Measurements from ENCODE around the gene BSN.
"Not testable (repeated sequence)": the region's sequence is repeated elsewhere in the genome, so short reads cannot be mapped to it uniquely, and the experiment has no call there.

Gene BSN

GRCh38 chr3:49674497-49674983, 120.3 kb downstream of the BSN start:
- peak; percentile 17 for DNase-seq

- DNase-seq: no peak
Observed at GRCh38 chr3:49675912-49676311, 121.6 kb downstream of the BSN start.

- no peak for DNase-seq
Observed at GRCh38 chr3:49680493-49681231, 126.4 kb downstream of the BSN start.

- DNase-seq: no peak
Observed at GRCh38 chr3:49681232-49681522, 126.9 kb downstream of the BSN start.

- no peak for DNase-seq
Observed at GRCh38 chr3:49681543-49681942, 127.3 kb downstream of the BSN start.

- no peak for DNase-seq
Observed at GRCh38 chr3:49683162-49683561, 128.9 kb downstream of the BSN start.

GRCh38 chr3:49684453-49684852, 130.2 kb downstream of the BSN start:
- not testable (repeated sequence) for DNase-seq

- DNase-seq: not testable (repeated sequence)
Observed at GRCh38 chr3:49685103-49685502, 130.8 kb downstream of the BSN start.

GRCh38 chr3:49685846-49686245, 131.6 kb downstream of the BSN start:
- DNase-seq: not testable (repeated sequence)

GRCh38 chr3:49686346-49686745, 132.1 kb downstream of the BSN start:
- peak; percentile 17 for DNase-seq

GRCh38 chr3:49686769-49687423, 132.6 kb downstream of the BSN start:
- DNase-seq: peak; percentile 25

GRCh38 chr3:49687424-49687795, 133.1 kb downstream of the BSN start:
- not testable (repeated sequence) for DNase-seq

- not testable (repeated sequence) for DNase-seq
Observed at GRCh38 chr3:49688338-49689045, 134.2 kb downstream of the BSN start.

GRCh38 chr3:49689046-49689907, 135.0 kb downstream of the BSN start, which contains the start of the genes MST1 and RNF123:
TSS of gene MST1 (minus strand) at chr3:49689474. CDS start at chr3:49688691, 783 bp downstream.
TSS of gene RNF123 (plus strand) at chr3:49689557. CDS start at chr3:49691166, 1,609 bp downstream.
- DNase-seq: peak; percentile 92

GRCh38 chr3:49689908-49690624, 135.8 kb downstream of the BSN start:
- not testable (repeated sequence) for DNase-seq

- DNase-seq: not testable (repeated sequence)
Observed at GRCh38 chr3:49690856-49691255, 136.6 kb downstream of the BSN start.

GRCh38 chr3:49691481-49691880, 137.2 kb downstream of the BSN start:
- not testable (repeated sequence) for DNase-seq

- not testable (repeated sequence) for DNase-seq
Observed at GRCh38 chr3:49694409-49695070, 140.3 kb downstream of the BSN start.

- DNase-seq: not testable (repeated sequence)
Observed at GRCh38 chr3:49695350-49696015, 141.2 kb downstream of the BSN start.

GRCh38 chr3:49699281-49699979, 145.2 kb downstream of the BSN start:
- DNase-seq: no peak

Data from activated gamma-delta T cell treated with Interleukin-2 at 50 U/mL for 16 hours (primary cell).